ENCODE data around the gene ARAP2.
A peak's percentile ranks its signal among the peaks of the same experiment; 100 is the strongest.
"Not testable (repeated sequence)": the region's sequence is repeated elsewhere in the genome, so short reads cannot be mapped to it uniquely, and the experiment has no call there.

Gene ARAP2

DNA sequence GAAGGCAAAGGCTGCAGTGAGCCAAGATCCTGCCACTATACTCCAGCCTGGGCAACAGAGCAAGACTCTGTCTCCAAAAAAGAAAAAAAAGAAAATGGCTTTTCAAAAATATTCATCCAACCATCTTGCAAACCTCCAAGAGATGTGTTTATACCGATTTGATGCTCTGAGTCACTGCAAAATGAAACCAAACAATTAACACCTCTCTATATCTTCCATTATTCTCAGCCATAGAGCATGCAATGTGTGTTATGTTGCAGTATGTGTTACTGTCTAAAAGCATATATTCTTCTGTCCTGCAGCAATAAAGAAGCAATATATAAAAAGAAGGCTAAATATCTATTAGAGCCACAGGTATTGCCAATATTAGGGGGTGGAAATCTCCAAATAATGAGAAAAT, 51.4 kb downstream of the ARAP2 start:
- TF ChIP-seq, protein P1, sequence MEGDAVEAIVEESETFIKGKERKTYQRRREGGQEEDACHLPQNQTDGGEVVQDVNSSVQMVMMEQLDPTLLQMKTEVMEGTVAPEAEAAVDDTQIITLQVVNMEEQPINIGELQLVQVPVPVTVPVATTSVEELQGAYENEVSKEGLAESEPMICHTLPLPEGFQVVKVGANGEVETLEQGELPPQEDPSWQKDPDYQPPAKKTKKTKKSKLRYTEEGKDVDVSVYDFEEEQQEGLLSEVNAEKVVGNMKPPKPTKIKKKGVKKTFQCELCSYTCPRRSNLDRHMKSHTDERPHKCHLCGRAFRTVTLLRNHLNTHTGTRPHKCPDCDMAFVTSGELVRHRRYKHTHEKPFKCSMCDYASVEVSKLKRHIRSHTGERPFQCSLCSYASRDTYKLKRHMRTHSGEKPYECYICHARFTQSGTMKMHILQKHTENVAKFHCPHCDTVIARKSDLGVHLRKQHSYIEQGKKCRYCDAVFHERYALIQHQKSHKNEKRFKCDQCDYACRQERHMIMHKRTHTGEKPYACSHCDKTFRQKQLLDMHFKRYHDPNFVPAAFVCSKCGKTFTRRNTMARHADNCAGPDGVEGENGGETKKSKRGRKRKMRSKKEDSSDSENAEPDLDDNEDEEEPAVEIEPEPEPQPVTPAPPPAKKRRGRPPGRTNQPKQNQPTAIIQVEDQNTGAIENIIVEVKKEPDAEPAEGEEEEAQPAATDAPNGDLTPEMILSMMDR (IDR thresholded peaks at IDR 0.05; ENCODE audit: extremely low read depth, missing control alignments), result no peak
- no peak for DNase-seq (ENCODE audit: low spot score)

DNA sequence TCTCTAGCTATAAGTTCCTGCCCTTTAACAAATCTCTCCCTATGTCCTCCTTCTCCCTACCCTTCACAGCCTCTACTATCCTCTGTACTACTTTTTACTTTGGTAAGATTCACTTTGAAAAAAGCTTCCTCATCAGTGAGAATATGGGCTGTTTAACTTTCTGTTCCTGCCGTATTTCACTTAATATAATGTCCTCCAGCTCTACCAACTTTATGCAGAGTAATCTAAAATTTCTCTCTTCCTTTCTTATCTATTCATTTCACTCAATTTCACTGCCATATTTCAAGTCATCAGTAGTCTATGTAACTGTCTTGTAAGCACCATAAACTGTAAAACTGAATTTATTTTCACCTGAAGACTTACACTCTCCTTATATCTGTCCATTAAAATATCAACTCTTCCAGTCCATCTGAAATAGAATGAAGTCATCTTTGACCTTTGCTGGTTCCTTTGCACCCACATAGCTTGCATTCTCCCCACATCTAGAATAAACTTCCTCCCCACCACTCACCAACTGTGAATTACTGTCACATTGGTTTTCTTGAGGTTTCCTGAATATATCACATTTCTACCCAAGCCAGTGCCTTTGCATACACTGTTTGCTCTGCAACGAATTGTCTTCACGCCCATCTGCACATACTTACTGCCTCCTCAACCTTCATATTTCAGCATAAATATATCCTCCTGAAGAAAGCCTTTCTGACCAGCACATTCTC, 54.6 kb downstream of the ARAP2 start:
- DNase-seq (ENCODE audit: low spot score), result peak; percentile 30
- TF ChIP-seq, protein P1 (IDR thresholded peaks at IDR 0.05; ENCODE audit: extremely low read depth, missing control alignments), result no peak

DNA sequence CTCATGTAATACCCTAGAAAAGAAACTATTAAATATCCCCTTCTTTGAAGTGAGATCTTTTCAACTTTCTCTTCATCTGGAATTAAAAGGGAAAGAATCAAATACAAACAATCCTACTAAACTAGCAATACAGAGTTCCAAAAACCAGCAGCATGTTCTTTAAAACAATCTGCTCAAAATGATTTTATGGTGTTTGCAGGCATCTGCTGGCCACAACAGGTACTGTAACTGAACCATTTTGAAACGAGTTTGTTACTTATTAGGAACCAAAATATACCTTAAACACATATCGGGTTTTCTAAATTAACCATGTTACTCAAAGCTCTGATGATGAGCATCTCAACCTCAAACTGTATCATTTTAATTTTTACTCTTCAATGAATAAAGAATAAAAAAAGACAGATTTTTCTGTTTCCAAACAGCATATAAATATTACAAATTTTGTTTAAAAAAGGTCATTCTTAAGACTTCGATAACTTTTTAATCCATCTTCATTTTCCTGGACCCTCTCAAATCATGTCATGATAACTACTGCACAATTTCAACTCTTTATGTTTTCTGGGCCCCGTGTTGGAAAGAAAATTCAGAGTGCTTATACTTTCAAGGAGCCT, 56.5 kb downstream of the ARAP2 start:
- DNase-seq (ENCODE audit: low spot score), result peak; percentile 7
- TF ChIP-seq, protein P1 (IDR thresholded peaks at IDR 0.05; ENCODE audit: extremely low read depth, missing control alignments), result no peak

DNA sequence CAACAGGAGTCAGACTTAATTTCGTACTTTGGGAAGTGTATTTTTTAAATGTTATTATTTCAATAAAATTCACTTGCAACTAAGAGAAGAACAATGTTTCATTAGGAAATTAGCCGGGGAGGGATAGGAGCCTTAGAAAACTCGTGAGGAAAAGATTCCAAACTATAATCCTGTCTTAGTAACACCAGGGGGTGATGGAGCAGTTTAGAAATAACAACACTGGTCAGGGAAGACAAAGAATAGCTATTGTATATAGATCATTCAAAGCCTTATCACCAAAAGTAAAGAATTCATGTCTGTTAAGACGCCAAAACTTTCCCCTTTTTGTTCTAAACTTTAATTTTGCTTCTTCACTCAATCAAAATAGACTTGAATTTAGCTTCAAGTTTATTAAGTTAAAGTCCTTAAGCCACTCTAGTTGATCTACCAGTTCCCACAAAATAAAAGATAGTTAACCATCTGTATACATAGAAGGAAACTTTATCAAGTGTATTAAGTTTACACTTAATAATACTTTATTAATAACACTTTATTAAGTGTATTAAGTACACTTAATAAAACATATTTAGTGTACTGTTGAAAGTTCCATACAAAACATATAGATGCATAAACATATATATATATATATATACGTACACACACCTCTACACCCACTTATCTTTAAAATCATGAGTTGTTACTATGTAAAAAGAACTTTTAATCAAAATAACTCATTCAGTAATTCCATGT, 60.5 kb downstream of the ARAP2 start:
- TF ChIP-seq, protein P1 (IDR thresholded peaks at IDR 0.05; ENCODE audit: extremely low read depth, missing control alignments), result no peak
- no peak for DNase-seq (ENCODE audit: low spot score)

DNA sequence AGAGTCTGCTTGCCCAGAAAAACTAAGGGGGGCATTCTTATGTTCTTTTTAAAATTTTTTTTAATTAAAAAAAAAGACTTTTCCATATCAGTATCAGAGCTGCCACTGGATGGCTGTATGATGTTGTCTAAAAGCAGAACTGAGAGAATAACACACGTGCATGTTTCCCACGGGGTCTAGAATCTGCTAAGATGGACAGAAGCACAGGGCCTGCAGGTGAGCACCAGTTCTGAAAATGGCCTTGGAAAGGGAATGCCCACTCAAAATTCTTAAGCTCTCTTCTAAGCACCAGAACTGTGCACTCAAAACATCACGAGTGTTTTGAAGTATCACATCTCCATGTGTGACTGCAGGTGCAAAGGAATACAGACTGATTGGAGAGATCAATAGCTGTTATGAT, 61.1 kb downstream of the ARAP2 start:
- DNase-seq (ENCODE audit: low spot score), result peak; percentile 7
- TF ChIP-seq, protein P1 (IDR thresholded peaks at IDR 0.05; ENCODE audit: extremely low read depth, missing control alignments), result no peak

DNA sequence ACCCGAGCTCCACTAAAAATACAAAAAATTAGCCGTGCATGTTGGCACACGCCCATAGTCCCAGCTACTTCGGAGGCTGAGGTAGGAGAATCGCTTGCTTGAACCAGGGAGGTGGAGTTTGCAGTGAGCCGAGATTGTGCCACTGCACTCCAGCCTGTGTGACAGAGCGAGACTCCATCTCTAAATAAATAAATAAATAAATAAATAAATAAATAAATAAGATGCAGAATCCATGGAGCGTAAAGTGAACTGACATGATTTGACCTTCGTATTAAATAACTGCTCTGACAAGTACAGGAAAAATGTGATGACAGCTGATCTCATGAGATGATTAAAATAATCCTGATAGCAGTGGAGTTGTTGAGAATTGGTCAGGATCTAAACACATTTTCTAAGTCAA, 62.0 kb downstream of the ARAP2 start:
- DNase-seq (ENCODE audit: low spot score), result not testable (repeated sequence)

DNA sequence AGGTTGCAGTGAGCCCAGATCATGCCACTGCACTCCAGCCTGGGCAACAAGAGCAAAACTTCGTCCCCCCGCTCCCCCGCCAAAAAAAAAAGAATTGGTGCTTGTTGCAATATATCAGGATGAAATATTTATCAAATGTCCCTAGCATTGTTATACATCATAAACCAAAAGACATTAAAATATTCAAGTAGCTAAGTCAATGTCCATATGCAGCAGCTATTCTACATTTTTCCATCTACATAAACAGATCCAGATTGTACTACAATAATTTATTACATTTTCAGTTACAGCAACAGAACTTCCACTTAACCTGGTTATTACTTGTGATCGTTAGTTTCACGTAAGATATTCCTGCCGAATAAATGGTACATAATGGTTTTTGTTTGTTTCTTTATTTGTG, 64.1 kb downstream of the ARAP2 start:
- TF ChIP-seq, protein P1 (IDR thresholded peaks at IDR 0.05; ENCODE audit: extremely low read depth, missing control alignments), result no peak
- no peak for DNase-seq (ENCODE audit: low spot score)
